Measurements from ENCODE around the gene AKAP8L. TPM values are rescaled to one million over a fixed set of nuclear protein-coding genes. Genes with fewer than 3 reads are reported as not detected.

Gene AKAP8L
- total and polyA plus RNA-seq, 9 of the 15 experiments (the other 6 are each of a cell fraction or from before 2014, with no cell fraction given): 2.4 to 116 (median 70.7) TPM

DNA sequence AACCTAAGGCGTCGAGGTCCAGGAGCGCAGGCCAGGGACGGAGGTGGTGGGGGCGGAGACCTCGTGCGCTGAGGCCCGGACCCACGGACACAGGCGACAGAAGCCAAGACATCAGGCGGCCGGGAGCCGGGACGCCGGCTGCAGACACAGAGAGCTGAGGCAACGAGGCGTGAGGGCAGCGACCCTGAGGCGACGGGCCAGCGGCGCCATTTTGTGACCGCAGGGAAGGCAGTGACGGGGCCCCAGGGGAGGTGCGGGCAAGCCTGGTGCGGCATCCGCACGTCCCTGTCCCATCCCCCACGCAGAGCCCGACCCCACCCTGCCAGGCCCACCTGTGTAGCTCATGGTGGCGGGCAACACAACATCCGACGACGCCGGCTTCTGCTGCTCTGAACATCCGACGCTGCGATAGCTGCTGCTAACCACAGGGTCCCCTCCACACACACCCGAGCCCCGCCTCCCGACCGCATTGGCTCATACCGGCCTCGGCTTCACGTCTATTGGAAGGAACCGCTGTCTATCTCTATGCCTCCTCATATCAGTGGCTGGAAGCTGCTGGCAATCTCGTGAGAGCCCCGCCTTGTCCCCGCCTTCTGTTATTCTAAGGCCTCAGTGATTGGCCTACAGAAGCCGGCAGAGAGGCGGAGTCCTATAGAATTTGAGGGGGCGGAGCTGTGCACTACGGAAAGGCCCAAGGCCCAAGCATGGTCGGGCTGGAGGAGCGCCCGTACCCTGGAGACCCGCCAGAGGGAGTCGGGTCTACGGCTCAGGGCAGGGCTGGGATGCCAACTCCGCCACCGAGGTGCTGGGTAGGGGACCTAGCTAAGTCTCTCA lies at the start of gene AKAP8L (continued):
- TF ChIP-seq, protein P1, sequence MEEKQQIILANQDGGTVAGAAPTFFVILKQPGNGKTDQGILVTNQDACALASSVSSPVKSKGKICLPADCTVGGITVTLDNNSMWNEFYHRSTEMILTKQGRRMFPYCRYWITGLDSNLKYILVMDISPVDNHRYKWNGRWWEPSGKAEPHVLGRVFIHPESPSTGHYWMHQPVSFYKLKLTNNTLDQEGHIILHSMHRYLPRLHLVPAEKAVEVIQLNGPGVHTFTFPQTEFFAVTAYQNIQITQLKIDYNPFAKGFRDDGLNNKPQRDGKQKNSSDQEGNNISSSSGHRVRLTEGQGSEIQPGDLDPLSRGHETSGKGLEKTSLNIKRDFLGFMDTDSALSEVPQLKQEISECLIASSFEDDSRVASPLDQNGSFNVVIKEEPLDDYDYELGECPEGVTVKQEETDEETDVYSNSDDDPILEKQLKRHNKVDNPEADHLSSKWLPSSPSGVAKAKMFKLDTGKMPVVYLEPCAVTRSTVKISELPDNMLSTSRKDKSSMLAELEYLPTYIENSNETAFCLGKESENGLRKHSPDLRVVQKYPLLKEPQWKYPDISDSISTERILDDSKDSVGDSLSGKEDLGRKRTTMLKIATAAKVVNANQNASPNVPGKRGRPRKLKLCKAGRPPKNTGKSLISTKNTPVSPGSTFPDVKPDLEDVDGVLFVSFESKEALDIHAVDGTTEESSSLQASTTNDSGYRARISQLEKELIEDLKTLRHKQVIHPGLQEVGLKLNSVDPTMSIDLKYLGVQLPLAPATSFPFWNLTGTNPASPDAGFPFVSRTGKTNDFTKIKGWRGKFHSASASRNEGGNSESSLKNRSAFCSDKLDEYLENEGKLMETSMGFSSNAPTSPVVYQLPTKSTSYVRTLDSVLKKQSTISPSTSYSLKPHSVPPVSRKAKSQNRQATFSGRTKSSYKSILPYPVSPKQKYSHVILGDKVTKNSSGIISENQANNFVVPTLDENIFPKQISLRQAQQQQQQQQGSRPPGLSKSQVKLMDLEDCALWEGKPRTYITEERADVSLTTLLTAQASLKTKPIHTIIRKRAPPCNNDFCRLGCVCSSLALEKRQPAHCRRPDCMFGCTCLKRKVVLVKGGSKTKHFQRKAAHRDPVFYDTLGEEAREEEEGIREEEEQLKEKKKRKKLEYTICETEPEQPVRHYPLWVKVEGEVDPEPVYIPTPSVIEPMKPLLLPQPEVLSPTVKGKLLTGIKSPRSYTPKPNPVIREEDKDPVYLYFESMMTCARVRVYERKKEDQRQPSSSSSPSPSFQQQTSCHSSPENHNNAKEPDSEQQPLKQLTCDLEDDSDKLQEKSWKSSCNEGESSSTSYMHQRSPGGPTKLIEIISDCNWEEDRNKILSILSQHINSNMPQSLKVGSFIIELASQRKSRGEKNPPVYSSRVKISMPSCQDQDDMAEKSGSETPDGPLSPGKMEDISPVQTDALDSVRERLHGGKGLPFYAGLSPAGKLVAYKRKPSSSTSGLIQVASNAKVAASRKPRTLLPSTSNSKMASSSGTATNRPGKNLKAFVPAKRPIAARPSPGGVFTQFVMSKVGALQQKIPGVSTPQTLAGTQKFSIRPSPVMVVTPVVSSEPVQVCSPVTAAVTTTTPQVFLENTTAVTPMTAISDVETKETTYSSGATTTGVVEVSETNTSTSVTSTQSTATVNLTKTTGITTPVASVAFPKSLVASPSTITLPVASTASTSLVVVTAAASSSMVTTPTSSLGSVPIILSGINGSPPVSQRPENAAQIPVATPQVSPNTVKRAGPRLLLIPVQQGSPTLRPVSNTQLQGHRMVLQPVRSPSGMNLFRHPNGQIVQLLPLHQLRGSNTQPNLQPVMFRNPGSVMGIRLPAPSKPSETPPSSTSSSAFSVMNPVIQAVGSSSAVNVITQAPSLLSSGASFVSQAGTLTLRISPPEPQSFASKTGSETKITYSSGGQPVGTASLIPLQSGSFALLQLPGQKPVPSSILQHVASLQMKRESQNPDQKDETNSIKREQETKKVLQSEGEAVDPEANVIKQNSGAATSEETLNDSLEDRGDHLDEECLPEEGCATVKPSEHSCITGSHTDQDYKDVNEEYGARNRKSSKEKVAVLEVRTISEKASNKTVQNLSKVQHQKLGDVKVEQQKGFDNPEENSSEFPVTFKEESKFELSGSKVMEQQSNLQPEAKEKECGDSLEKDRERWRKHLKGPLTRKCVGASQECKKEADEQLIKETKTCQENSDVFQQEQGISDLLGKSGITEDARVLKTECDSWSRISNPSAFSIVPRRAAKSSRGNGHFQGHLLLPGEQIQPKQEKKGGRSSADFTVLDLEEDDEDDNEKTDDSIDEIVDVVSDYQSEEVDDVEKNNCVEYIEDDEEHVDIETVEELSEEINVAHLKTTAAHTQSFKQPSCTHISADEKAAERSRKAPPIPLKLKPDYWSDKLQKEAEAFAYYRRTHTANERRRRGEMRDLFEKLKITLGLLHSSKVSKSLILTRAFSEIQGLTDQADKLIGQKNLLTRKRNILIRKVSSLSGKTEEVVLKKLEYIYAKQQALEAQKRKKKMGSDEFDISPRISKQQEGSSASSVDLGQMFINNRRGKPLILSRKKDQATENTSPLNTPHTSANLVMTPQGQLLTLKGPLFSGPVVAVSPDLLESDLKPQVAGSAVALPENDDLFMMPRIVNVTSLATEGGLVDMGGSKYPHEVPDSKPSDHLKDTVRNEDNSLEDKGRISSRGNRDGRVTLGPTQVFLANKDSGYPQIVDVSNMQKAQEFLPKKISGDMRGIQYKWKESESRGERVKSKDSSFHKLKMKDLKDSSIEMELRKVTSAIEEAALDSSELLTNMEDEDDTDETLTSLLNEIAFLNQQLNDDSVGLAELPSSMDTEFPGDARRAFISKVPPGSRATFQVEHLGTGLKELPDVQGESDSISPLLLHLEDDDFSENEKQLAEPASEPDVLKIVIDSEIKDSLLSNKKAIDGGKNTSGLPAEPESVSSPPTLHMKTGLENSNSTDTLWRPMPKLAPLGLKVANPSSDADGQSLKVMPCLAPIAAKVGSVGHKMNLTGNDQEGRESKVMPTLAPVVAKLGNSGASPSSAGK (IDR thresholded peaks at IDR 0.05): peak; percentile 63
- TF ChIP-seq FUS (optimal IDR thresholded peaks at IDR 0.05; ENCODE audit: low read depth, low read length) (peak; percentile 70), EGR1 (conservative IDR thresholded peaks at IDR 0.05) (peak; percentile 89), BACH1 (tag; IDR thresholded peaks at IDR 0.05) (no peak), NCOA6 (IDR thresholded peaks at IDR 0.05) (peak; percentile 68; the same call in 1 of the 2 replicates), GABPB1 (CRISPR knock-in tag; IDR thresholded peaks at IDR 0.05) (peak; percentile 71), SMARCA4 (IDR thresholded peaks at IDR 0.05) (peak; percentile 13; the same call in 1 of the 2 replicates), CBX3 (IDR thresholded peaks at IDR 0.05; ENCODE audit: borderline replicate concordance in 1 of 2, low read length in 2 of 2) (peak in 1 of 2 experiments; percentile 59; a peak in 1 of 3 replicates), PHF8 (IDR thresholded peaks at IDR 0.05; ENCODE audit: borderline replicate concordance, low read length) (peak; percentile 92; the same call in 1 of the 2 replicates), FIP1L1 (IDR thresholded peaks at IDR 0.05; ENCODE audit: low read depth, low read length, poor library complexity, severe bottlenecking) (peak; percentile 74), ZNF699 (CRISPR knock-in tag; IDR thresholded peaks at IDR 0.05; ENCODE audit: insufficient replicate concordance) (no peak), TBP (optimal IDR thresholded peaks at IDR 0.05; ENCODE audit: low read depth, low read length) (peak; percentile 80), ZC3H4 (CRISPR knock-in tag; IDR thresholded peaks at IDR 0.05; ENCODE audit: borderline replicate concordance) (peak; percentile 70; the same call in 1 of the 2 replicates), ZNF695 (CRISPR knock-in tag; IDR thresholded peaks at IDR 0.05) (0 out of 2 replicates have a peak, but pooled peaks have one; percentile 42)
- TF ChIP-seq, protein P2, sequence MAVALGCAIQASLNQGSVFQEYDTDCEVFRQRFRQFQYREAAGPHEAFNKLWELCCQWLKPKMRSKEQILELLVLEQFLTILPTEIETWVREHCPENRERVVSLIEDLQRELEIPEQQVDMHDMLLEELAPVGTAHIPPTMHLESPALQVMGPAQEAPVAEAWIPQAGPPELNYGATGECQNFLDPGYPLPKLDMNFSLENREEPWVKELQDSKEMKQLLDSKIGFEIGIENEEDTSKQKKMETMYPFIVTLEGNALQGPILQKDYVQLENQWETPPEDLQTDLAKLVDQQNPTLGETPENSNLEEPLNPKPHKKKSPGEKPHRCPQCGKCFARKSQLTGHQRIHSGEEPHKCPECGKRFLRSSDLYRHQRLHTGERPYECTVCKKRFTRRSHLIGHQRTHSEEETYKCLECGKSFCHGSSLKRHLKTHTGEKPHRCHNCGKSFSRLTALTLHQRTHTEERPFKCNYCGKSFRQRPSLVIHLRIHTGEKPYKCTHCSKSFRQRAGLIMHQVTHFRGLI (CRISPR knock-in tag; IDR thresholded peaks at IDR 0.05): no peak
